GM12874 (cell line): ENCODE results near the gene CALU.

Experiments
- TF ChIP-seq, protein P1 (sequence below): IDR thresholded peaks from 2 replicates; pipeline ENCODE4 v1.5.1; 2011; ENCODE audit warnings: low read depth, mild to moderate bottlenecking, control low read depth, low read length, moderate library complexity; ENCODE audit not compliant: insufficient read depth

The CALU gene

DNA sequence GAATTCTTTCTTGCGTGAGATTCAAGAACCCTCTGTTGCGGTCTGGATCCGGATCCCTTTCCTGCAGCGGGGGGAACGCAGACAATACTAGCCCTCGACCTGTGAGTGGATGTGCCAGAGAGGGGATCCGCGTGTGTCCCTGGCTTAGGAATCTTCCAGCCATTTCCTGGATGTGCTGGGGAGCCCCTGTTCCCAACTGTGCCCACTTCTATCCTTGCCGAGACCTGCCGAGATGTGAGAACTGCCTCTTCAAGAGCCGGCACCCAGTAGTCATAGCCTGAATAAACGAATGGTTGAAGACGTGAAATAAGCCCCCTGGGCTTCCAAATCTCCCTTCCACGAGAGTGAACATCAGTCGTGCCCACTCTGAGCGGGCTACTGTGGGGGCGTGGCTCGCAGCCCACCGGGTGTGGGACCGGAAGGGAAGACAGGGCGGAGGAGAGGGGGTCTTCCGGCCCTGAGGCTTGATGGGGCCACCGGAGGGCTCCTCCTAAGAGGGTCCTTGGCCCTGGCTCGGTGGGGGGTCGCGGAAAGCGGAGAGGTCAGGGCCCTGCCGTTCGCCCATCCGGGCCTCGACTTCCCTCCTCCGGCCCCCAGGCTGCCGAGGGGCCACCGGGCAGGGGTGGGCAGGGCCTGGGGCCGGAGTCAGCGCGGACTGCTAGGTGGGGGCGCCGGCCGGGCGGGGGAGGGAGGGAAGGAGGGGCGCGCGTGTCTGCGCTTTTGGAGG is 51.3 kb downstream of the CALU start:
- TF ChIP-seq, protein P1, sequence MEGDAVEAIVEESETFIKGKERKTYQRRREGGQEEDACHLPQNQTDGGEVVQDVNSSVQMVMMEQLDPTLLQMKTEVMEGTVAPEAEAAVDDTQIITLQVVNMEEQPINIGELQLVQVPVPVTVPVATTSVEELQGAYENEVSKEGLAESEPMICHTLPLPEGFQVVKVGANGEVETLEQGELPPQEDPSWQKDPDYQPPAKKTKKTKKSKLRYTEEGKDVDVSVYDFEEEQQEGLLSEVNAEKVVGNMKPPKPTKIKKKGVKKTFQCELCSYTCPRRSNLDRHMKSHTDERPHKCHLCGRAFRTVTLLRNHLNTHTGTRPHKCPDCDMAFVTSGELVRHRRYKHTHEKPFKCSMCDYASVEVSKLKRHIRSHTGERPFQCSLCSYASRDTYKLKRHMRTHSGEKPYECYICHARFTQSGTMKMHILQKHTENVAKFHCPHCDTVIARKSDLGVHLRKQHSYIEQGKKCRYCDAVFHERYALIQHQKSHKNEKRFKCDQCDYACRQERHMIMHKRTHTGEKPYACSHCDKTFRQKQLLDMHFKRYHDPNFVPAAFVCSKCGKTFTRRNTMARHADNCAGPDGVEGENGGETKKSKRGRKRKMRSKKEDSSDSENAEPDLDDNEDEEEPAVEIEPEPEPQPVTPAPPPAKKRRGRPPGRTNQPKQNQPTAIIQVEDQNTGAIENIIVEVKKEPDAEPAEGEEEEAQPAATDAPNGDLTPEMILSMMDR = no peak

DNA sequence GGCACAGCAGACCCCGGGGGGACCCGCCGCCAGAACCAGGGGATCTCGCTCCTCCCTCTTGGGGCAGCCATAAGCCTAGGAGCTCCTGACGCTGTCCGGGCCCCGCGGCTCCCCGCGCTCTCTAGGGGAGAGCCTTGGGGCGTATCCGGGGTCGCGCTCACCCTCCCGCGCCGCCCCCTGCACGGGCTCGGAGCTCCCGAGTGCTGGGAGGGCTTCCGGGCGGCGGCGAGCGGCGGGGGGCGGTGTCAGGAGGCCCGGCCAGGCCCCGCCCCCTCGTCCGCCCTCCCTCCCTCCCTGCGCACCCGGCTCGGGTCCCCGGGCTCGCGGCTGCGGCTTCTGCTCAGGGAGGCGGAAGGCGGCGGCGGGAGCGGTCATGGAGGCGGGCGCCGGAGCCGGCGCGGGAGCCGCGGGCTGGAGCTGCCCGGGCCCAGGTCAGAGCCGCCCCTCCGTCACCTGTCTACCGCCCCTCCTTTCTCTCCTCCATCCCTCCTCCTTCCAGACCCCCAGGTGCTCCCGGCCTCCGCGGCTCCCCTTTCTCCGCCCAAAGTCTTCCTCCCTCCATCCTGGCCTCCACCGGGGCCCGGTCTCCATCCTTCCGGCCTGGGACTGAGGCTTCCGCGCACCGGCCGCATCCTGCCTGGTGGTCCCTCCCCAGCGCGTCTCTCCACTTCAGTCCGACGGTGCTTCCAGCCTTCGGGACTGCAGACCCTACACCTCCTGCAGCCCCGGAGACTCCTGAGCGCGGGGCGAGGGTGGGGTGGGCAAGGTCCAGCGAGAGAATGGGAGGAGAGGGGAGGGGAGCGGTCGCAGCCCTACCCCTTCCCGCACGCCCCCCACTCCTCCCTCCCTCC is 52.2 kb downstream of the CALU start, which contains the start of gene CCDC136:
TSS of gene CCDC136 (plus strand) at position 848 of the 851 bp plus-strand sequence. CDS start 444 bp downstream, outside the sequence.
- TF ChIP-seq, protein P1 = no peak

DNA sequence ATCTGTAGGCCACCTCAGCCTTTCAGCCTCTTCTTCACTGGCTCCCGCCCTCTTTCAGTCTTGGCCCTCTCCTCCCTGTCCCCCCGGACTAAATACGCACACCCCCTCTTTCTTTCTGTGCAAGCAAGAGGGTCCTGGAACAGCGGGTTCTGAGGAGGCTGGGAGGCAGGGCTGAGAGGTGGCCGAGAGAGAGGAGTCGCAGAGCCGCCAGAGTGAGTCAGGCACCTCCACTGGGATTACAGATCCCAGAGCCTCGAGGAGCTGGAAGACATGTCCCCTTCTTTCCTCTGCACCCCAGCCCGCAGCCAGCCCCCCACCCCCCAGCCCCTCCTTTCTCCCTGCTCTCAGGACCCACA is 52.8 kb downstream of the CALU start:
- TF ChIP-seq, protein P1 = no peak

DNA sequence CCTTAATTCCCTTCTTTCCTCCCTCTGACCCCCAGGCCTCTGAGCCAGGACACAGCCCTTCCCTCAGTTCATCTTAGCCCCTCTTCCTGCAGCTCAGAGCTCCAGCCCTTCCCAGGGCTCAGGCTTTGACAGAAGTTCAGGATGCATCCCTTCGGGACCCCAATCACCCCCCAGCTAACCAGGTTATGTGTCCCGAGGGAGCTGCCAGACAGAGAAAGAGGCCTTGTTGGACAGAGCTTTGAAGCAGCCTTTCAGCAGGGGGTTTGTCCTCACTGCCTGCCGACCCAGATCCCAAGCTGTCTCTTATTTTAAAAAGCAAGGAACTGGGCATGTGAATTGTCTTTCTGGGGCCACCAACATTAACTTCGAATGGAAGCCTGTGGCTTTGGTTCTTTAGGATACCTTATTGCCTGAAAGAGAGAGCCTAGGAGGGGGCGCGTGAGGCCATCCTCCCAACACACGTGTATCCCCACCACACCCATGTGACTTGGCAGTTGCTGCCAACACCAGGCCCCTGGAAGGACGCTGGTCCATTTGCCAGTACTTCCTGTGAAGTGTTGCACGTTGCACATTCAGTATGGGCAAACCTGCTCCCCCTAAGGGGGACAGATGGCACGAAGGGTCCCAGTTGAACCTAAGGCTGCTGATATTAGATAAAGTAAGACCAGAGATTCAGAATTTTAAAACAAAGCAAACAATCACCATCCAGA is 53.5 kb downstream of the CALU start:
- TF ChIP-seq, protein P1 = no peak

DNA sequence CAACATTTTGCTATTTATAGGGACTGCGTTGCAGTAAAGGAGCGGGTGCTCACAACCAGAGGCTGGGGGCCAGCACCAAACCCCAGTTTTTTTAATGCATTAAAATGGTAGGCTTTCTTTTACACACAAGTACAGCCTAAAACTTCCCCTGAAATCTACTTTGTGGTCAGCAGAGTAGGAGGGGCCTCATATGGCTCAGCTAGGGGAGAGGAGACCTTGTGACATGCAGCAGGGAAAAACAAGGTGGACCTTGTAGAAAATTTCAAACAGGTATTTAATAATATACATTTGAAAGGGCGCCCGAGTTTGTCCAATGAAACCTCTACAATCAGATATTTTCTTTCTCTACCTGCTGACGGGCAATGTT is 54.0 kb downstream of the CALU start:
- TF ChIP-seq, protein P1 = no peak

DNA sequence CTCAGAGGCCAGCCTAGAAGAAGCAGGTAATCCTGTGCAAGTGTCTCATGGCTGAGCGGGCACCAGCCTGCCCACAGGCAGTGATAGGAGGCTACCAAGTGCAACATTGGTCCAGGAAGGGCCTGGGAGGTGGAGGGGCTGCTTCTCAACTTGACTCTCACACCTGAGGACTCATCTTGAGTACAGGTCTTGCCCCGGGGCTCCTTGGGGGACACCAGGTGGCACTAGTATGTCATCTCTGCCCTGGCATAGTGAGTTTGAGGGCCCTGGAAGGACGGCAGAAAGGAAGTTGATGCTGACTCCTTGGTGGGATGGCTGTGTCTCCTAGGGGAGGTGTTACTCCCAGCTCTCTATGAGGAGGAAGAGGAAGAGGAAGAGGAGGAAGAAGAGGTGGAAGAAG is 54.9 kb downstream of the CALU start:
- TF ChIP-seq, protein P1 = peak; percentile 32; the same call in 1 of the 2 replicates

DNA sequence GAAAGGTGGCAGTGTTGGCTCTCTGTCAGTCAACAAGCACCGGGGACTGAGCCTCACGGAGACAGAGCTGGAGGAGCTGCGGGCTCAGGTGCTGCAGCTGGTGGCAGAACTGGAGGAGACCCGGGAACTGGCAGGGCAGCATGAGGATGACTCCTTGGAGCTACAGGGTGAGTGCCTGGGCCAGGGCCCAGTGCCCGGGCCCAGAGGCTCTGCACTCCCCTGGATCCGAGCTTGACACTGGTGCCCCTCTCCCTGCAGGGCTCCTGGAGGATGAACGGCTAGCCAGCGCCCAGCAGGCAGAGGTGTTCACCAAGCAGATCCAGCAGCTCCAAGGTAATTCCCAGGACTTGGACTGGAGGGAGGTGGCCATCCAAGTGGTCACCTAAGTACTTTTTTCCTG is 55.3 kb downstream of the CALU start:
- TF ChIP-seq, protein P1 = no peak
